ENCODE measurements around the gene RCC1.

Gene RCC1, protein sequence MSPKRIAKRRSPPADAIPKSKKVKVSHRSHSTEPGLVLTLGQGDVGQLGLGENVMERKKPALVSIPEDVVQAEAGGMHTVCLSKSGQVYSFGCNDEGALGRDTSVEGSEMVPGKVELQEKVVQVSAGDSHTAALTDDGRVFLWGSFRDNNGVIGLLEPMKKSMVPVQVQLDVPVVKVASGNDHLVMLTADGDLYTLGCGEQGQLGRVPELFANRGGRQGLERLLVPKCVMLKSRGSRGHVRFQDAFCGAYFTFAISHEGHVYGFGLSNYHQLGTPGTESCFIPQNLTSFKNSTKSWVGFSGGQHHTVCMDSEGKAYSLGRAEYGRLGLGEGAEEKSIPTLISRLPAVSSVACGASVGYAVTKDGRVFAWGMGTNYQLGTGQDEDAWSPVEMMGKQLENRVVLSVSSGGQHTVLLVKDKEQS

DNA sequence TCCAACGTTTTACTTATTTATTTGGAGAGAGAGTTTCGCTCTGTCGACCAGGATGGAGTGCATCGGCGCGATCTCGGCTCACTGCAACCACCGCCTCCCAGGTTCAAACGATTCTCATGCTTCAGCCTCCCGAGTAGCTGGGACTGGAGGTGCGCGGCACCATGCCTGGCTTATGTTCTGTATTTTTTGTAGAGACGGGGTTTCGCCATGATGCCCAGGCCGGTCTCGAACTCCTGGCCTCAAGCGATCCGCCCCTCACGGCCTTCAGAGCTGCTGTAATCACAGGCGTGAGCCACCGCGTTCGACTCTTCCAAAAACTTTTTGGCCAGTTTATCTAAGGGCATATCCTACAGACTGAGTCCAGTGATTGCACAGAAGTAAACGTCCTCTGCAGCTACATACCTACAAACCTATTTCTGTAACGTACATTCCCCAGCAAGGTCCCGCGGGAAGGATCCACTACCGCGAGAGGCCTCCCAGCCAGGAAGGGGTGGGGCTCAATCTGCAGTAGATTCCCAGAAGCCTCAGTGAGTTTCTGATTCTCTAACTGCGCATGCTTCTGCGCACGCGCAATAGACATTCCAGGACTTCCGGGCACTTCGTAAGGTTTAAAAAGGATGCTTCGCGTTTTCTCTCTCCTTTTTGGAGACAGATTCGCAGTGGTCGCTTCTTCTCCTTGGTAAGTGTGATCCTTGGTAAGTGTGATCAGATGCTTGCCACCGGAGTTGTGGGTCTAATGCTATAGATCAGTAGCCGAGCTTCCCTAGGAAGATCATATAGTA is at the start of gene RCC1:
RCC1 (plus strand) TSS at position 638 of the 782 bp plus-strand sequence. CDS start 23,824 bp downstream, outside the sequence.
- peak; percentile 95 for DNase-seq (ENCODE audit: low spot score)
- in situ Hi-C loops (cut with MboI; ENCODE audit: low pct_unique_long_range_greater_than_20kb, low sequenced_read_pairs, unreplicated experiment), result no loop called here

GRCh38 chr1:28456078-28456477 is 49.8 kb upstream of the RCC1 start:
- TF ChIP-seq CTCF (IDR thresholded peaks at IDR 0.05; ENCODE audit: extremely low read depth, insufficient read depth, missing control alignments), result no peak
- in situ Hi-C loops (cut with MboI; ENCODE audit: low pct_unique_long_range_greater_than_20kb, low sequenced_read_pairs, unreplicated experiment), result no loop called here
- no peak for DNase-seq (ENCODE audit: low spot score)

More for the DNA sequence above, at the start of gene RCC1:
- no peak for TF ChIP-seq CTCF (IDR thresholded peaks at IDR 0.05; ENCODE audit: extremely low read depth, insufficient read depth, missing control alignments)

DNA sequence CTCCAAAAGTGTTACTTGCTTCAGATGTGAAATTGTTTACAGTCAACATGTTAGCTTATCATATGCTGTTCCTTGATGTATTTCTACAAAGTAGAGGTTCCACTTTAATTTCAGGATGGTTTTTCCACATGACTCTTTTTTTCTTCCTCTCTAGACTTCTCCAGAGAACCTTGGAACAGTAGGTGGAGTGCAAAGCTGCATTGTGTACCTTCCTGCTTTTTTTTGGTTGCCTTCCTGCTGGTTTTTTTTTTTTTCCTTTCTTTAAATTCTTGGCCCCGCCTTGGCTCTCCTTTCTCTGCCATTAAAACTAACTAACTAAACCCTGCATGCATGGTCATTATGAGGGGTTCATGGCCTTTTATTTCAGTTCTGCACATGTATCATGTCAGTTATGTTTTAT is 48.2 kb upstream of the RCC1 start:
- DNase-seq (ENCODE audit: low spot score), result no peak
- in situ Hi-C loops (cut with MboI; ENCODE audit: low pct_unique_long_range_greater_than_20kb, low sequenced_read_pairs, unreplicated experiment), result no loop called here
- TF ChIP-seq CTCF (IDR thresholded peaks at IDR 0.05; ENCODE audit: extremely low read depth, insufficient read depth, missing control alignments), result no peak

GRCh38 chr1:28458237-28459228 is 47.3 kb upstream of the RCC1 start:
- DNase-seq (ENCODE audit: low spot score), result no peak
- in situ Hi-C loops (cut with MboI; ENCODE audit: low pct_unique_long_range_greater_than_20kb, low sequenced_read_pairs, unreplicated experiment), result no loop called here
- no peak for TF ChIP-seq CTCF (IDR thresholded peaks at IDR 0.05; ENCODE audit: extremely low read depth, insufficient read depth, missing control alignments)

DNA sequence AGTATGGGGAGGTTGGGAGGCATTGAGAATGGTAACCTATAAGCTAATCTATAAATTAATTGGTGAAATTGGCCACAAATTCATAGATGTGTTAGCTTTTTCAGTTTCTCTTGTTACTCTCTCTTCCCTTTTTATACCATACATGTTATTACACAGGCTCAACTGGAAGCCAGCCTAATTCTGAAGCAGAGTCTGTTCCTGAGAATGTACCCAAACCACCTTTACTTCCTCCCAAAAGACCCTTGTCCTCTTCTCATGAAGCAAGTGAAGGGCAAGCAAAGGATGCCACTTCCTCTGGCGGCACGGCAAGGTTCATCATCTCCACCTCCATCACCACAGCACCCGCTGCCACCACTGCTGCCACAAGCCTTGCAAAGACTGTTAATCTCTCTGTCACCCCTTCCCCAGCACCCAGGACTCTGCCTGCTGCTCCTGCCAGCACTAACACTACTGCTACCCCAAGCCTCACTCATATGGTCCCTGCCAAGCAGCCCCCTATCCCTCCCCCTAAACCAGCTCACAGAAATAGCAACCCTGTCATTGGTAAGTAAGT is 39.5 kb upstream of the RCC1 start:
- in situ Hi-C loops (cut with MboI; ENCODE audit: low pct_unique_long_range_greater_than_20kb, low sequenced_read_pairs, unreplicated experiment), result no loop called here
- TF ChIP-seq CTCF (IDR thresholded peaks at IDR 0.05; ENCODE audit: extremely low read depth, insufficient read depth, missing control alignments), result no peak
- DNase-seq (ENCODE audit: low spot score), result no peak
